NB4 (cell line): ENCODE data around the gene CTU2.

Experiments used
- MYC ChIP-seq: IDR thresholded peaks from 2 replicates; pipeline ENCODE4 v1.6.1; 2011; ENCODE audit warnings: low read depth, low read length
- POLR2A ChIP-seq: IDR thresholded peaks from 2 replicates; pipeline ENCODE4 v1.6.1; 2011; ENCODE audit warnings: mild to moderate bottlenecking; ENCODE audit not compliant: insufficient read length; ENCODE audit errors: extremely low read depth
- TF ChIP-seq, protein P1 (sequence below): IDR thresholded peaks from one replicate; pipeline ENCODE4 v1.5.1; 2012; ENCODE audit warnings: low read depth, low read length
- TF ChIP-seq, protein P2 (sequence below): IDR thresholded peaks from 2 replicates; pipeline ENCODE4 v1.6.1; 2011; ENCODE audit warnings: low read depth, low read length

DNA sequence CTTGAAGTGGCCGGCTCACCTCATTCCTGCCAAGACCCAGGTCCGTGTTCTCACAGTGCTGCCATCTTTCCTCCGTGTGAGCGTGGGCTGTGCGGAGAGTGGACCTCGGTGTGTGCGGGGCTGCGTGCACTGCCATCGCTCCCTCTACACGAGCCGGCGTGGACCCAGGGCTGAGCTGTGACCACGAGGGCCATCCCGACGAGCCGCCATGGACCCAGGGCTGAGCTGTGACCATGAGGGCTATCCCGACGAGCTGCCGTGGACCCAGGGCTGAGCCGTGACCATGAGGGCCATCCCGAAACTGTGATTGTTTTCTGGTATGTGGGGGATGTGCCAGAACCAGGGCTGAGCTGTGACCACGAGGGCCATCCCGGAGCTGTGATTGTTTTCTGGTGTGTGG lies 34.5 kb upstream of the CTU2 start:
- TF ChIP-seq POLR2A (no peak), MYC (no peak)
- TF ChIP-seq, protein P1, sequence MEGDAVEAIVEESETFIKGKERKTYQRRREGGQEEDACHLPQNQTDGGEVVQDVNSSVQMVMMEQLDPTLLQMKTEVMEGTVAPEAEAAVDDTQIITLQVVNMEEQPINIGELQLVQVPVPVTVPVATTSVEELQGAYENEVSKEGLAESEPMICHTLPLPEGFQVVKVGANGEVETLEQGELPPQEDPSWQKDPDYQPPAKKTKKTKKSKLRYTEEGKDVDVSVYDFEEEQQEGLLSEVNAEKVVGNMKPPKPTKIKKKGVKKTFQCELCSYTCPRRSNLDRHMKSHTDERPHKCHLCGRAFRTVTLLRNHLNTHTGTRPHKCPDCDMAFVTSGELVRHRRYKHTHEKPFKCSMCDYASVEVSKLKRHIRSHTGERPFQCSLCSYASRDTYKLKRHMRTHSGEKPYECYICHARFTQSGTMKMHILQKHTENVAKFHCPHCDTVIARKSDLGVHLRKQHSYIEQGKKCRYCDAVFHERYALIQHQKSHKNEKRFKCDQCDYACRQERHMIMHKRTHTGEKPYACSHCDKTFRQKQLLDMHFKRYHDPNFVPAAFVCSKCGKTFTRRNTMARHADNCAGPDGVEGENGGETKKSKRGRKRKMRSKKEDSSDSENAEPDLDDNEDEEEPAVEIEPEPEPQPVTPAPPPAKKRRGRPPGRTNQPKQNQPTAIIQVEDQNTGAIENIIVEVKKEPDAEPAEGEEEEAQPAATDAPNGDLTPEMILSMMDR: no peak
- TF ChIP-seq, protein P2, sequence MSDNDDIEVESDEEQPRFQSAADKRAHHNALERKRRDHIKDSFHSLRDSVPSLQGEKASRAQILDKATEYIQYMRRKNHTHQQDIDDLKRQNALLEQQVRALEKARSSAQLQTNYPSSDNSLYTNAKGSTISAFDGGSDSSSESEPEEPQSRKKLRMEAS: no peak
